Stimulated activated CD4-positive, alpha-beta T cell treated with anti-CD3 and anti-CD28 coated beads, Interleukin-1b, Interleukin-23, amount 100 ng/mL, for 48 hours (primary cell): ENCODE measurements around the gene PSMC1.
A peak's percentile ranks its signal among the peaks of the same experiment; 100 is the strongest.

Experiments
- DNase-seq: peaks from one replicate; pipeline ENCODE4 v3.0.0-alpha.2; 2020

PSMC1 gene

DNA sequence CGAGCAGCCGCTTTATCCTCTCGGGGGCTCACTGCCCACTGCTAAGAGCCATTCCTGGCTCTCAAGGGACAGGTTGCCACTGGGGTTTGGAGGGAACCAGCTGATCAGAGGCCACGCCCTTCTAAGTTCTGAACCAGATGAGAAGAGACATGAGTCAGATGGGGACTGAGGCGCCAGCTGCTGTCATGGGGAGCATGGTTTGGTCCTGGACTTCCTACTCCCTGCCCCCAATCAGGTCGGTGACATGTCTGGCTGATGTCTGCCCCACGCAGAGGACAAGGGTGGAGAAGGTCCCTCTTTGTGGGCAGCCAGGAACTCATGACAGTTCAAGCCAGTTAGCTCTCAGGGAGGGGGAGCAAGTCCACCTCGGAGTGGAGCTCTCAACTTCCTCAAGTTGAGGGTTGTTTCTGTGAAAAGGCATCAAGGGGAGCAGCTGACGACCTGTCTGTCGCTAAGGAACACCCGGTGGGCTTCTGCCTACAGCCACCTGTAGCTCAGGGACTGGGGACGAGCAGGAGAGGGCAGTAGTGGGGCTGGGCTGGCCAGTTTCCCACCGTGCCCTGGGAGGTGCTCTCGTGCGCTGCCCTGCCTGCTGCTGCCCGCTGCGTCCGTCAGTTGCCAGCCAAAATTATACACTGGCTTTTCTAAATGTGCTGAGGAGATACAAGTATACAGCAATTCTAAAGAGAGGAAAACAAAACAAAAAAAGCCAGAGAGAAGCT is 20.5 kb downstream of the PSMC1 start:
- DNase-seq: peak; percentile 24

DNA sequence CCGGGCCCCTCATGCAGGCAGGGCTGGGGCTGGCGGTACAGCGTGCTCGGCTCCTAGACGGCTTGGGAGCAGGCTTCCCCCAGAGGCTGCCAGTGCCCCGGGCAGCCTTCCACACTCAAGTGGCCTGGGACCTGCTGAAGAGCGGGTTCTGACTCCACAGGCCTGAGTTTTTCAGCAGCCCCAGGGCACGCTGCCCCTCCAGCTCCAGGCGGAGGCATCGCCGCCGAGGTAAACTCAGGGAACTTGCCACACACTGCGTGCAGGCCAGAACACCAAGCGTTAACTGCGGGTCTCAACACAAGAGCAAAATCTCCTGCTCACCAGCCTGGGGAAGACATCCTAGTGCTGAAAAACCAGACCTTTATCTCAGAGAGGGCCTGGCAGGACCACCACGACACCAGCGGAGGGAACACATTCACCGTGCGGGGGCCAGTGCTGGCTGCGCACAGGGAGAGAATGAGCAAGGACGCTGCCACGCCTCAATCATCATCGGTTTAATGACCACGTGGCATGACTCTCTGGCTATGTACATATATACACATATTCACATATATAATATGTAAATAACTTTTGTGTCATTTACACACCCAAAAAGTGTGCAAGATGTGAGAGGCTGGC is 21.3 kb downstream of the PSMC1 start:
- no peak for DNase-seq

DNA sequence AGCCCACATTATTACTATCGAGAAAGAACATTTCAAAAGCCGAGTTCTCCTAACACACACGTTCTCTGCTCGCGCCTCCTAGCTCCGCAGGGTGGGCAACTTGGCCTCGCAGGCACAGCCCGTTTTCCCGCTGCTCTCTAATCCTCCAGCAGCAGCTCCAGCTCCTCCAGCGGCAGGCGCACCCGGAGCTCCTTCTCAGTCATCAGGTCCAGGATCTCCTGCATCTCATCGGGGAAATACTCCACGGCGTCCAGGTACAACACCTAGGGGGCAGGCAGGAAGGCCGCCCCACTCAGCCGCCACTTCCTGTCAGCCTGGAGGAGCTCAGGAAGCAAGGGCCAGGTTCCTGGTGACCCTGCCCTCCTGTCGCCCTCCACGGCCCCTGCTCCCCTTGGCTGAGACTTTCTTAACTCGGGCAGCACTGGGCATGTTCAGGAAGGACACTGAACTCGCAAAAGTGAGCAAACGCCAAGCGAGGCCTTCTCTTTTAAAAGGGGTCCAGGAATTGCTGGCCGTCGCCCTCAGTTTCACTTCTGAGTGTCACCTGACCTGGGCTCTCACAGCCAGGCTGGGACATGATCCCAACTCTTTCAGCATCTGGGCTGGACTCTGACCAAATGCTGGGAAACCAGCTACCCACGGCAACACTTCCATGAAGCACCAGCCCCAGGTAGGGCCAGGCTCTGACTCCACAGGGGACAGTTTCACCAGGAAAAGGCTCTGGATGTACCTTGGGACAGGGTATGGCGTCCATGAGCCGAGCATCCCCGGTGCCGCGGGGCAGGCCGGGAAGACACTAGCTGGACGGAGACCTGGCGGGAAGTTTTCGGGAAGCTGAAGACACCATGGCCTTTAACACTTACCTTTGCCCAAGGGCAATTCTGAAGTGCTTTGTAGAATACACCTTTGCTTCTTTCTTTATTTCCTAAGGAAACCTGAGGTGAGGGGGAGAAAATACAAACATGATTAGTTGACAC is 22.1 kb downstream of the PSMC1 start:
- no peak for DNase-seq

DNA sequence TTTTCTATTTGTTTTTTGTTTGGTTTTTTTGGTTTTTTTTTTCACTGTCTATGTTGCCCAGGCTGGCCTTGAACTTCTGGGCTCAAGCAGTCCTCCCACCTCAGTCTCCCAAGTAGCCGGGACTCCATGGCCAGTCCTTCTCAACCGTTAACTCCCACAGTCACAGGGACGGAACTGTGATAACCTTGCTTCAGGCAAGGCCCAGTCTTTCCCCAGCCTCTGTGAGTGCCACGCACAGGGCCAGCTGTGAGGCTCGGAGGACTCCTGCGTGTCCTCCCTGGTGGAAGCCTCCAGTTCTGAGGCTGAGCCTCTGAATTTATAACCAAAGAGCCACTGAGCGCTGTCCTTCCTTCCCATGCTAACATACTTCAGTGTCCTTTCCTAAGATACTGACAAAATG is 23.7 kb downstream of the PSMC1 start:
- DNase-seq: no peak

DNA sequence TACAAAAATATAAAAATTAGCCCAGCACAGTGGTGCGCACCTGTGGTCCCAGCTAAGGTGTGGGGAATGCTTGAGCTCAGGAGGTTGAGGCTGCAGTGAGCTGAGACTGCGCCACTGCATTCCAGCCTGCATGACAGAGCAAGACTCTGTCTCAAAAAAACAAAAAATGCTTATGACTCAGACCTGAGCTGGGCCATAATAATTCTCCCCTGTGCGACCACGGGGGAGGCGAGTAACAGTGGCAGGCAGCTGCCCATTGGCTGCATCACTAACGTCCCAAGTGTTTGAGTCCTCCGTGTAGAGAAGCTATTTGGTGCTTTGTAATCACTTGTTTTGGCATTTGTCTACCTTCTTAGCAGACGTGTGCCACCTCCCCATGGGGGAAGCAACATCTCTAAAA is 24.9 kb downstream of the PSMC1 start:
- no peak for DNase-seq

DNA sequence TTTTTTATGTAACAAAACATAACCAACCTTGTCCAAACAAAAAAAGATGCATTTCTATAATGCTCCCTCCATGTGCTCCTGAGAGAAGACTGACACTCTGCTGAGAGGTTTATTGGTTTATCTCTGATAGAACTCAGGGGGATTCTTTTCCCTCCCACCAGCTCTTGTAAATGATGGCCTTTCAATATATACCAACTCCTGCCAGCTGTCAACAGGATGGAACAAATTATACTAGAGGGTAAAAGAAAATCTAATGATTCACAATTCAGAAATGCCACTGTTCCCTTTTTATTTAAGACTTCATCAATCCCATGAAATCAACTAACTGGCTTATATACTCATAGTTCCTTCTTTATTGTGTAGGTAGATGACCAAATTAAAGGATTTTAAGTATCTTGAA is 25.4 kb downstream of the PSMC1 start:
- DNase-seq: no peak

DNA sequence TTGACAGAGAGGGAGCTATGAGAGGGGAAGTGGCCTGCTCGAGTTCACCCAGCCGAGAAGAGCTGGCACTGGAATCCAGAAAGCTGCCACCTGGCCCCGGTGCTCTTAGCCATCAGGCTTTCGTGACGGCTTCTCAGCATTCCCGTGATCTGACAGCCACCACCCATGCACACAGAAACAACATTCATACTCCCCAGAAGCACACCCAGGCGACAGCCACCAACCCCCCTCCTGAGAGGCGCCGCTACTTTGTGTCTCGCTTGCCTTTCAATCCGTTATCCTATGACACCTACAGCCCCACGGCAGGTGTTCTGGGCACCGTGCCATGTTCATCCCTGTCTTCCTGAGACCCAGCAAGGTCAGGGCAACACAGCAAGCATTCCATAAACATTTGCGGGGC is 31.4 kb downstream of the PSMC1 start:
- no peak for DNase-seq

DNA sequence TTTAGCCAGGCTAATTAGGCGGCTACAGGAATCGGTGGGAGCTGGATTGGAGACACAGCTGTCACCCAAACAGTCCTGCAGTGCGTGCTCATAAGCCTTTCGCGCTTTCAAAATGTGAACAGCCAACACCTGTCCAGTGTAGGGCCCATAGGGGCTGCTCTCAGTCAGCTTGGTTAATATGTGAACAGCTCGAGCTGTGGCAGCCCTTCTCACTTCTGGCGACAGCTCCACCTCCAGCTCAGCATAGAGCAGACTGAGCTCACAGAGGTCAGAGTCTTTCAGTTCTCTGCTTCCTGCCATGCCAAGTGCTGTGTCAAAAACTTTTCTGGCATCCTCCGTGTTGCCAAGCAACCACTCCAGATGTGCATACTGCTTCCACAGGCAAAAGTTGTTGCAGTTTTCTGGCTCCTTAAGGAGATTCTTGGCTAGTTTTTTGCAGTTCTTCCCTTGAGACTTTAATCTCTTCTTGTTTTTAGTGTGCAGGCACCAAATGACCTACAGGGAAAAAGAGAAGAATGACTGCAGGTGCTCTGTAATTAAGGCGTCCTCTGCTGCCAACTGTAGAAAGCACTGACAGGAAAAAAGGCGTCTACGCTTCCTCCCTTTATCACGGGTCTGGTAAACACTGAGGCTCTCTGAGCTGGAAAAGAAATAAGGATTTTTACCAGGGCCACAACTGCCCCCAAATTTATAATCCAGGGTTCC is 32.5 kb downstream of the PSMC1 start:
- no peak for DNase-seq

DNA sequence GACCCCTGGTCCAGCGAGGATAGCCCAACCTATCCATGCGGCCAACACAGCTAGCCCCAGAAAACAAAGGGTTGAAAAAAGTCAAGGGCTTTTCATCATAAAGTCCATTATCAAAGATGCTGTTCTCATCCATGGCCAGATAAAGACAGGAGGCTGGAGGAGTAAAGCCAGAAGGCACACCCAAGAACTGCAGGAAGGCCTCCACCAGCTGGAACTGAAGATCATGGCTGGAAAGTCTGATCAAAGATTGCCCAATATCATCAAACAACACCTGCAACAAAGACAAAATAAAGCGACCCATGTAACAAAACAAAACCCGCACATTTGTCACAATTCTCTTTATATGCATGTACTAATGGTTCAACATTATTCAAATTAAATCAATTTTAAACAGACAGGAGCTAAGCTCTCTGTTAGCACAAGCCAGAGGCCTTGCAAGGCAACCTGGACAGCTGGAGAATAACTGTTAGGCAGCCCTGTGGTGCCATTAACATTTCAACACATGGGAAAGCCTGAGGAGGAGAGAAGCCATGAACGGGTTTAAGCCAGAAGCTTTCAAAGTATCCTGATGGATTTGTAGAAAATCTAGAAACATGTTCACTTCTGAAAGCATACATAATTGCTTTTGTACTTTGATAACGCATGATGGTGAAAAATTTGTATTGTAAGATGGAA is 34.1 kb downstream of the PSMC1 start:
- no peak for DNase-seq

DNA sequence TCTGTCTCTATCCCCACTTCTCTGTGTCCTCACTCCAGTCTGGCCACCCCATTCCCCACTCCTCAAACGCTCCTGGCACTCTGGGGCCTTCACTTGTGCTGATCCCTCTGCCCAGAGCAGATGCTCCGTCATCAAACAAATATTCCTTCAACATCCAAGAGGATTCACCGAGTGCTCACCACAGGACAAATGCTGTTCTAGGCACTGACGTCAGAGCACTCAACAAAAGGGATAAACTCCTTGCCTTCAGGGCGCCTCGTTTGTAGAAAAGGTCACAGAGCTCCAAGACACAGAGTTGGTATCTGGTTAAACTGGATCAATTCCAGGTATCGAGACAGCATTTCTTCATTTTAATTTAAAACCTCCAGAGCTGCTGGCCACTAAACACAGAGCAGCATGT is 35.3 kb downstream of the PSMC1 start:
- DNase-seq: no peak

DNA sequence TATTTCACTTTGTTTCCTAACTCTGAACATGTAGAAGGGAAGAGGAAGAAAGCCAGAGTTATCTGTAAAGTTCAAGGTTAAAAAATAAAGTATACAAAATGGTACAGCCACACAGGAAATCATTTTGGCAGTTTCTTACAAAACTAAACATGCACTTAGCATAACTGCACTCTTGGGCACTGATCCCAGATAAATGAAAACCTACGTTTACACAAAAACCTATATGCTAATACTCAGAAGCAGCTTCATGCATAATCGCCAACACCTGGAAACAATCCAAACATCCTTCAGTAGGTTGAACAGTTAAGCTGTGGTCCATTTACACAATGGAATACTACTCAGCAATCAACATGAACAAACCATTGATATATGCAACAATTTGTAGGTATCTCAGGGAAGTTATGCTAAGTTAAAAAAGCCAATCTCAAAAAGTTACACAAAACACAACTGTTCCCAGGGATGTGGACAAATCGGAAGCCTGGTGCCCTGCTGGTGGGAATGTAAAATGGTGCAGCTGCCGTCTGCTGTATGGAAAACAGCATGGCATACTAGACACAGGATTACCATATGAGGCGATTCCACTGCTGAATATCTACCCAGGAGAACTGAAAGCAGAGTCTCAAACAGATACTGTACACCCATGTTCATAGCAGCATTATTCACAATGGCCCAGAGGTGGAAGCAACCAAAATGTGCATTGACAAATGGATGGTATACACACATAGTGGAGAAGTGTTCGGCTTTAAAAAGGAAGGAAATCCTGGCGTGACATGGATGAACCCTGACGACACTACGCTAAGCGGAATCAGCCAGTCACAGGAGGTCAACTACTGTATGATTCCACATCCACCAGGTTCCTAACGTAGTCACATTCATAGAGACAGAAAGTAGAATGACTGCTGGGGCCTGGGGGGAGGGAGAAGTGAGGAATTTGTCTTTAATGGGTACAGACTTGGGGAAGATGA is 37.7 kb downstream of the PSMC1 start:
- no peak for DNase-seq

DNA sequence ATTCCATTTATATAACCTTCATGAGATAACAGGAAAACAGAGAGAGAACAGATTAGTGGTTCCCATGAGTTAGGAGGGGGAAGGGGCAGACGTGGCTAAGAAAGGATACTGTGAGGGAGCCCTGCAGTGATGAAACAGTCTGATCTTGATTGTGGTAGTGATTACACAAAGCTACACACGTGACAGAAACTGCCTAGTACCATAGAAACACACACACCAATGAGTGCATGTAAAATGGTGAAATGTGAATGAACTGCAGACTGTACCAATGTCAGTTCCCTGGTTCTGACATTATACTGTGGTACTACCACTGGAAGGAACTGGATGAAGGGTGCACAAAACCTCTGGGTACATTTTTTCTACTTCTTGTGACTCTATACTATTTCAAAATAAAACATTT is 38.5 kb downstream of the PSMC1 start:
- DNase-seq: no peak

DNA sequence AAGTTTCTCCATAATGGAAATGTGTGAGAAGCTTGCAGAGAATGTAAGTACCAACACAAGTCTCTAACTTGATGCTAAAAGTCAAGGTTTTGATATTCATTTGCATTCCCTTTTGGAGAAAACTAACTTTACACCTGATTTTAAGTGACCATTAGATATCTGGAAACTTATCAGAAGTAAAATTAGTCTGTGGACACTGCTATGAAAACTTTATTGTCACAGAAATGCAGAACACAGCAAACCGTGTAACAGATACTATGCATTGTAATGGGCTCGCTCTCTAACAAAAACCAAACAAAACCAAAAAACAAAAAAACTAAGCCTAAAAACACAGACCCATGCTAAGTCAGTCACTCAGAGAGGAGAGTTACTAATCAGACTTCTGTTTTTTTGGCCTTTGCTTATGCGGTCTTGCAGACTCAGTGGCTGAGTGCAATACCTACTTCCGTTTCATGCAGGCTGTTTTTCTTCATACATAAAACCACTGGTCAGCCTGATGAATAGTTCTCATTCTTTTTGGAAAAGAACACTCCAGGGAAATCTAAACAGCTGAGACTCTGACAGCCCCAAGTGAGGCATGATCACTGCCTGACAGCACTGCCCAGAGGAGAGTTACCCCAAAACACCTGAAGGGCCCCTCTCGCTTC is 39.6 kb downstream of the PSMC1 start:
- no peak for DNase-seq

DNA sequence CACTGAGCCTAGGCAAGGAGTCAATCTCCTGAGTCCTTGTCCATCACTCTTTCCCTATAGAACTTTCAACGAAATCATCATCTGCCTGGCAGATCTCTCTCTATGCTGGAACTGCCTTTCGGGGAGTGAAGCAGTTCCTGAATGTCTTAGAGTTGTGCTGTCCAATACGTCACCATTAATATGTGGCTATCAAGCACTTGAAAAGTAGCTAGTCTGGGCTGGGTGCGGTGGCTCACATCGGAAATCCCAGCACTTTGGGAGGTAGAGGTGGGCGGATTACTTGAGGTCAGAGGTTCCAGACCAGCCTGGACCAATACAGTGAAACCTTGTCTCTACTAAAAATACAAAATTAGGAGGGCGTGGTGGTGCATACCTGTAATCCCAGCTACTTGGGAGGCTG is 40.3 kb downstream of the PSMC1 start:
- DNase-seq: no peak

DNA sequence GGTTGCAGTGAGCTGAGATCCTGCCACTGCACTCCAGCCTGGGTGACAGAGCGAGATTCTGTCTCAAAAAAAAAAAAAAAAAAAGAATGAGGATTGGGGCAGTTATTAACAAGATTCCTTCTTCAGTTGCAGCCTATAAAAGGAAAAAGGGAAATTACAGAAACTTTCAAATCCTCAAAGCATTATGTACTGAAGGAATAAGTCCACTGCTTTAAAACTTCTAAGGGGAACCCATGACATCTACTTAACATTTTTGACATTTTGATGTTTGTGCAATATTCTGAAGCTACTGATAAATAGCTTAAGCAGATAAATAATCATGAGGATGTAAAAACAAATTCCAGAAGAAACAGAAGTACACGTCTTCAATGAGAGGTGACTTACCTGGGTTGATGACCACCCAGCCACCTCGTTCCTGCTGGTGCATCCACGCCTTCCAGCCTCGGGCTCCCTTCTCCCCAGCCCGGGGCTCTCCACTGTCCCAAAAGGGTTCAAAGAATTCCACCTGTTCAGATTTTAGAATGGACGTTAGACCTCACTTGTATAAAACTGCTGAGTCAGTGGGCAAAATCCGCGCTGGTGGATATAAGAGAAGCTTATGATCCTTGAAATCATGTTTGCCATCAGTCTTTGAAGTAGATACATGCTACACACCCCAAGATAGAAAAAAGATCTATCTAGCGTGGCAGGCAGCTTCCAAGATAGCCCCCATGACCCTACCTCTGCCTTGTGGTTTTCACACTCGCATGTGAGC is 41.7 kb downstream of the PSMC1 start:
- DNase-seq: no peak

DNA sequence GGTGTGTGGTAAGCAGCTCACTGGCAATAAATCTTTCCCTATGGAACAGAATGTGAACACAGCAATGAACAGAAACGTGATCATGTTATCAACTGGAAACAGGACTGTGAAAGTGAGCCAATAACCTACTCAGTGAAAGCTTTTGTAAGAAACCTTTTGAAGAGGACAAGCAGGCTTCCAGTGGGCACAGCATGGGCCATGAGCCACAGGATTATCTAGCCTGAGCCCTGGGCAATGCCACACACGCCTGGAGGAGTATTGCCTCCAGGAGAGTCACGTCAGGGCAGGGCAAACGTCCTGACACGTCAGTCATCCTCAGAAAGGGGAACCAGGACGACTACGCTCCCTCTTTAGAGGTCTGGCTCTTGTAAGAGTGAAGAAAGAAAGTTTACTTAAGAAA is 43.1 kb downstream of the PSMC1 start:
- no peak for DNase-seq

DNA sequence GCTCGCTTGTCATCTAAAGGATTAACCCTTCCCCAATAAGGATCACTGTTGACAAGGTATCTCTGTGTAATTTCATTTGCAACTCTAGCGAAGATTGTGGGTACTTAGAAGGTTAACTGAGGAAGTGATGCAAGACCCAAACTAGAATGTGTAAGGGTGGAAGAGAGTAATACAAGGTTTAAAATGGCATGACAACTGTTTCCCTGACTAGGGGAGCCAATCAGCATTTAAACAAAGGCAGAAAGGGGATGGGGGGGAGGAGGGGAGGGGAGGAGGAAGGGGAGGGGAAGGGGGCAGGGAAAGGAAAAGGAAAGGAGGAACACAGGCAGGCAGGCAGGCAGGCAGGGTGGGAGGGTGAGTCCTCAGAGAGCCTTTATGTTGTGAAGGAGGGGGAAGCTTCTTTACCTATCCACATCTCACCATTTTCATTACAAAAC is 44.3 kb downstream of the PSMC1 start:
- no peak for DNase-seq

DNA sequence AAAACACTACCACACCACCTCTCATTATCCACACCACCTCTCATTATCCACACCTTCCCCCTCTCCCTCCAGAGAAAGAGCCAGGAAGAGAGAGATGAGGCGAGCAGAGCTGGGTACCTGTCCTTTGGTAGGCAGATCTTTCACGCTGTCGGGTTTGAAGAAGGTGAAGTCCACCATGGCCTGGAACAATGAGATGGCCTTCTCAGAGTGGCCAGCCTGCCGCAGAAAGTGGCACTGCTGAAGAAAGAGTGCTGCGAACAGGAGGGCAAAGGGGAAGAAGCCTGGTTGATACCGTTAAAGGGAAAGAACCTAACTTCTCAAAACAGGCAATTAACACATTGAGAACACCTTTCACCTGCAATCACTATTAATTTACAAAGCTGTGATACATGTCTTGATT is 44.8 kb downstream of the PSMC1 start:
- DNase-seq: no peak

DNA sequence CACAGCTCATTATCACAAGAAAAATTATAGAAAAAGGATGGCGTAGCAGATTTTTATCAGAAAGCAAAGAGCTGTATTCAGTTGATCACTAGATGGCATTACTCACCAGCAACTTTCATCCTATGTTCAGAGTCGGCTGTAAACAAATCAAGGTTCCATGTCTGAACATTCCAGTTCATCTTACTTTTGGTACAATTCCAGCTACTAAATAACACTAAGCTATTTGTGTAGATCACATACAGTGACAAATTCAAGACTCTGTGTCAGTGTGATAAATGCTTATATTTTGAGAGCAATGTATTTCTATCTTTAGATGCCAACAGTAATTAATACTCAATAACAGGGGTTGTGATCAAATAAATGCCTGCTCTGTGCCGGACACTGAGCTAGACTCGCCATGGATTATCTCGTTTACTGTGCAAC is 45.3 kb downstream of the PSMC1 start:
- no peak for DNase-seq
